Stimulated activated naive CD8-positive, alpha-beta T cell treated with anti-CD3 and anti-CD28 coated beads, Interleukin-15, Interleukin-2, amounts not matched to agents 100 U/mL and 50 U/mL, for 24 hours (primary cell): ENCODE measurements around the gene CREB3L4.
"Not testable (repeated sequence)": the region's sequence is repeated elsewhere in the genome, so short reads cannot be mapped to it uniquely, and the experiment has no call there.

Experiments used
- ATAC-seq: fragments of 150-1000 bp; cut with Tn5 transposase; one replicate; pipeline ENCODE4 v1.10.0; 2021
- DNase-seq: peaks from one replicate; pipeline ENCODE4 v3.0.0; 2021

Gene CREB3L4

GRCh38 chr1:153958111-153958960, 9.4 kb upstream of the CREB3L4 start, which contains the start of gene CRTC2:
Gene CRTC2, minus strand, starts transcription at chr1:153958612. Its CDS starts 115 bp downstream, at chr1:153958497.
- DNase-seq: peak; percentile 97
- peak; percentile 94 for ATAC-seq

GRCh38 chr1:153958961-153959260, 8.8 kb upstream of the CREB3L4 start:
- DNase-seq (no peak), ATAC-seq (no peak)

GRCh38 chr1:153959454-153959853, 8.2 kb upstream of the CREB3L4 start:
- DNase-seq: no peak
- no peak for ATAC-seq

- no peak for DNase-seq
- ATAC-seq: no peak
These were observed 7.5 kb upstream of the CREB3L4 start for GRCh38 chr1:153960206-153960605.

GRCh38 chr1:153961421-153961820, 6.3 kb upstream of the CREB3L4 start:
- DNase-seq (no peak), ATAC-seq (no peak)

- ATAC-seq: no peak
- no peak for DNase-seq
These were observed 5.3 kb upstream of the CREB3L4 start for GRCh38 chr1:153962088-153963029.

- peak; percentile 51 for ATAC-seq
- DNase-seq: peak; percentile 98
These were observed 4.5 kb upstream of the CREB3L4 start, which contains the start of gene SLC39A1 for GRCh38 chr1:153963030-153963849. Gene SLC39A1, minus strand, starts transcription at chr1:153963537. Its CDS starts 822 bp downstream, at chr1:153962715.

- no peak for ATAC-seq
- DNase-seq: no peak
These were observed 3.8 kb upstream of the CREB3L4 start for GRCh38 chr1:153963850-153964331.

GRCh38 chr1:153968000-153968363, 280 bp downstream of the CREB3L4 start:
- DNase-seq (no peak), ATAC-seq (no peak)

GRCh38 chr1:153968408-153968807, 706 bp downstream of the CREB3L4 start:
- ATAC-seq: no peak

GRCh38 chr1:153968972-153969371, 1.3 kb downstream of the CREB3L4 start:
- DNase-seq: no peak
- ATAC-seq: no peak

More at GRCh38 chr1:153968408-153968807, 706 bp downstream of the CREB3L4 start:
- DNase-seq: no peak

GRCh38 chr1:153970346-153970745, 2.6 kb downstream of the CREB3L4 start:
- DNase-seq (no peak), ATAC-seq (no peak)

- no peak for DNase-seq
- no peak for ATAC-seq
These were observed 5.4 kb downstream of the CREB3L4 start for GRCh38 chr1:153973071-153973470.

- no peak for ATAC-seq
- no peak for DNase-seq
These were observed 5.8 kb downstream of the CREB3L4 start for GRCh38 chr1:153973525-153973924.

GRCh38 chr1:153976819-153977249, 9.1 kb downstream of the CREB3L4 start:
- DNase-seq (no peak), ATAC-seq (no peak)

- ATAC-seq (peak; percentile 95), DNase-seq (peak; percentile 89)
These were observed 9.8 kb downstream of the CREB3L4 start, which contains the start of gene JTB for GRCh38 chr1:153977250-153978240. Gene JTB, minus strand, starts transcription at chr1:153977674. Its CDS starts 422 bp downstream, at chr1:153977252.

GRCh38 chr1:153978274-153978909, 10.7 kb downstream of the CREB3L4 start:
- ATAC-seq (no peak), DNase-seq (no peak)

- DNase-seq, ATAC-seq: not testable (repeated sequence)
These were observed 11.4 kb downstream of the CREB3L4 start for GRCh38 chr1:153979091-153979490.

- DNase-seq, ATAC-seq: not testable (repeated sequence)
These were observed 14.0 kb downstream of the CREB3L4 start for GRCh38 chr1:153981735-153982134.
